H9 (cell line): ENCODE measurements around the gene RRAS. TPM values are rescaled to one million over a fixed set of nuclear protein-coding genes. Genes with fewer than 3 reads are reported as not detected.

ENCODE experiments used
- DNase-seq: peaks from one replicate; pipeline ENCODE4 v3.0.0-alpha.2; 2017
- H2AFZ ChIP-seq: one replicate; pipeline ENCODE4 v1.6.1; 2013; ENCODE audit warnings: mild to moderate bottlenecking, low read length, control low read depth, moderate library complexity
- H2AK5ac ChIP-seq: 2 replicates; pipeline ENCODE4 v1.6.1; 2013; ENCODE audit warnings: low read length, control low read depth, mixed read lengths; ENCODE audit not compliant: insufficient read length
- H2BK120ac ChIP-seq: one replicate; pipeline ENCODE4 v1.6.1; 2013; ENCODE audit warnings: low read depth, mild to moderate bottlenecking, low read length, control low read depth, inconsistent platforms; ENCODE audit not compliant: poor library complexity, severe bottlenecking
- H2BK12ac ChIP-seq: 2 replicates; pipeline ENCODE4 v1.6.1; 2013; ENCODE audit warnings: low read length, control low read depth, mixed read lengths, low read depth; ENCODE audit not compliant: insufficient read length
- H2BK15ac ChIP-seq: 2 replicates; pipeline ENCODE4 v1.6.1; 2013; ENCODE audit warnings: low read depth, low read length, control low read depth
- H2BK20ac ChIP-seq: one replicate; pipeline ENCODE4 v1.6.1; 2013; ENCODE audit warnings: low read depth, mild to moderate bottlenecking, low read length, control low read depth, inconsistent platforms; ENCODE audit not compliant: poor library complexity, severe bottlenecking
- H2BK5ac ChIP-seq: 2 replicates; pipeline ENCODE4 v1.6.1; 2013; ENCODE audit warnings: low read length, control low read depth, mixed read lengths; ENCODE audit not compliant: insufficient read length
- H3K14ac ChIP-seq: 2 replicates; pipeline ENCODE4 v1.6.1; 2013; ENCODE audit warnings: low read length, control low read depth; ENCODE audit not compliant: insufficient read depth
- H3K18ac ChIP-seq: 2 replicates; pipeline ENCODE4 v1.6.1; 2013; ENCODE audit warnings: low read depth, mild to moderate bottlenecking, mixed read lengths, low read length, control low read depth; ENCODE audit not compliant: insufficient read length
- H3K23ac ChIP-seq: 2 replicates; pipeline ENCODE4 v1.6.1; 2013; ENCODE audit warnings: low read length, control low read depth, mixed read lengths, low read depth; ENCODE audit not compliant: insufficient read length
- H3K23me2 ChIP-seq: 2 replicates; pipeline ENCODE4 v1.6.1; 2013; ENCODE audit warnings: low read depth, mild to moderate bottlenecking, mixed read lengths, low read length, control low read depth; ENCODE audit not compliant: insufficient read length, poor library complexity, severe bottlenecking
- H3K27ac ChIP-seq: 2 replicates; pipeline ENCODE4 v1.5.1; 2013; ENCODE audit warnings: low read length, control low read depth, mixed read lengths, low read depth; ENCODE audit not compliant: insufficient read length
- H3K27me3 ChIP-seq: 2 replicates; pipeline ENCODE4 v1.6.1; 2013; ENCODE audit warnings: low read length, control low read depth, inconsistent platforms; ENCODE audit not compliant: insufficient read depth
- H3K4ac ChIP-seq: 2 replicates; pipeline ENCODE4 v1.6.1; 2013; ENCODE audit warnings: low read depth, mild to moderate bottlenecking, control low read depth, inconsistent platforms, low read length, moderate library complexity
- H3K4me1 ChIP-seq: 2 replicates; pipeline ENCODE4 v1.6.1; 2013; ENCODE audit warnings: low read length, control low read depth, inconsistent platforms; ENCODE audit not compliant: insufficient read depth
- H3K4me2 ChIP-seq: 2 replicates; pipeline ENCODE4 v1.6.1; 2013; ENCODE audit warnings: low read length, control low read depth, mixed read lengths; ENCODE audit not compliant: insufficient read length, insufficient read depth
- H3K56ac ChIP-seq: 2 replicates; pipeline ENCODE4 v1.6.1; 2013; ENCODE audit warnings: low read depth, mild to moderate bottlenecking, mixed read lengths, low read length, control low read depth; ENCODE audit not compliant: insufficient read length
- H3K79me1 ChIP-seq: 2 replicates; pipeline ENCODE4 v1.6.1; 2013; ENCODE audit warnings: low read depth, mild to moderate bottlenecking, moderate library complexity, low read length, control low read depth, inconsistent platforms; ENCODE audit not compliant: insufficient read depth, poor library complexity, severe bottlenecking
- H3K79me2 ChIP-seq: 2 replicates; pipeline ENCODE4 v1.6.1; 2013; ENCODE audit warnings: low read length, control low read depth, inconsistent platforms; ENCODE audit not compliant: insufficient read depth
- H3K9ac ChIP-seq: 2 replicates; pipeline ENCODE4 v1.6.1; 2013; ENCODE audit warnings: low read length, control low read depth, mixed read lengths; ENCODE audit not compliant: insufficient read length; ENCODE audit errors: extremely low read depth
- H3K9me3 ChIP-seq: one replicate; pipeline ENCODE4 v1.6.1; 2013; ENCODE audit warnings: low read depth, low read length, inconsistent platforms; ENCODE audit not compliant: control insufficient read depth
- H3T11ph ChIP-seq: one replicate; pipeline ENCODE4 v1.6.1; 2013; ENCODE audit warnings: mild to moderate bottlenecking, low read length, control low read depth, inconsistent platforms
- H4K20me1 ChIP-seq: one replicate; pipeline ENCODE4 v1.6.1; 2013; ENCODE audit not compliant: control insufficient read depth, insufficient read length, insufficient read depth
- H4K5ac ChIP-seq: 2 replicates; pipeline ENCODE4 v1.6.1; 2013; ENCODE audit warnings: low read depth, mild to moderate bottlenecking, mixed read lengths, low read length, control low read depth; ENCODE audit not compliant: insufficient read length
- H4K8ac ChIP-seq: replicated peaks from 2 replicates; pipeline ENCODE4 v1.6.1; 2013; ENCODE audit warnings: low read length, control low read depth, mixed read lengths, low read depth; ENCODE audit not compliant: insufficient read length
- H4K91ac ChIP-seq: 2 replicates; pipeline ENCODE4 v1.6.1; 2013; ENCODE audit warnings: low read depth, mild to moderate bottlenecking, moderate library complexity, mixed read lengths, low read length, control low read depth; ENCODE audit not compliant: insufficient read length
- H3K27ac Mint-ChIP-seq, 3 experiments: 2 replicates in 2 of 3; 3 replicates in 1 of 3; pipeline ENCODE4 v1.8.0; 2020 to 2021; ENCODE audit warnings: mixed read lengths in 3 of 3, mild to moderate bottlenecking in 1 of 3, moderate library complexity in 1 of 3
- H3K27me3 Mint-ChIP-seq: 2 replicates; pipeline ENCODE4 v1.8.0; 2021; ENCODE audit warnings: low read depth, mild to moderate bottlenecking, moderate library complexity, mixed read lengths
- H3K36me3 Mint-ChIP-seq, 3 experiments: 2 replicates in 2 of 3; 3 replicates in 1 of 3; pipeline ENCODE4 v1.8.0; 2020 to 2021; ENCODE audit warnings: low read depth in 3 of 3, mixed read lengths in 3 of 3; ENCODE audit not compliant: insufficient read depth in 1 of 3
- H3K4me1 Mint-ChIP-seq, 2 experiments: 2 replicates each; pipeline ENCODE4 v1.8.0; 2020; ENCODE audit warnings: mixed read lengths in 2 of 2
- H3K4me3 Mint-ChIP-seq, 2 experiments: 2 replicates in 1 of 2; 3 replicates in 1 of 2; pipeline ENCODE4 v1.8.0; 2020 to 2021; ENCODE audit warnings: mild to moderate bottlenecking in 2 of 2, mixed read lengths in 2 of 2, moderate library complexity in 1 of 2
- H3K9me3 Mint-ChIP-seq, 2 experiments: 2 replicates in 1 of 2; 3 replicates in 1 of 2; pipeline ENCODE4 v1.8.0; 2020; ENCODE audit warnings: mild to moderate bottlenecking in 2 of 2, mixed read lengths in 2 of 2, moderate library complexity in 1 of 2
- CTCF ChIP-seq: fragments of 200-600 bp; sonication (generic); conservative IDR thresholded peaks from 3 replicates; pipeline ENCODE4 v1.8.0; 2021; ENCODE audit warnings: antibody characterized with exemption, mild to moderate bottlenecking
- WGBS: extraction: QIAGEN DNeasy Blood & Tissue Kit; methylation state at CpG from one replicate; pipeline ENCODE4 v1.1.7; 2013; ENCODE audit warnings: missing lambda C conversion rate, low lambda C conversion rate, mixed read lengths; ENCODE audit not compliant: insufficient read length; ENCODE audit errors: extremely low coverage; 5-methylcytosine and 5-hydroxymethylcytosine counted together
- total RNA-seq: library from RNA; stranded (reverse); gene quantifications from 2 replicates; pipeline ENCODE4 v1.2.1, GENCODE V29; 2021

Gene RRAS
- total RNA-seq, 1 experiment from 2014 or later, result 9.9 TPM

GRCh38 chr19:49658139-49658517 lies 18.2 kb upstream of the RRAS start:
- H3K79me1 ChIP-seq, result no peaks in the 10 kb centered on the region
- no peaks in the 10 kb centered on the region for H3K27me3 Mint-ChIP-seq
- no peak overlapping the region for H3K14ac ChIP-seq
- H2AK5ac ChIP-seq, result no peak overlapping the region
- H2BK120ac ChIP-seq, result no peak overlapping the region
- no peak overlapping the region for H3K4me2 ChIP-seq
- H3K9ac ChIP-seq, result no peak overlapping the region
- no peak overlapping the region for H4K5ac ChIP-seq
- no peak overlapping the region for H4K8ac ChIP-seq
- H3K23me2 ChIP-seq, result no peaks in the 10 kb centered on the region
- H3T11ph ChIP-seq, result no peak overlapping the region
- no CpG with 5 or more reads among the region's 15 CpGs for WGBS
- no peak overlapping the region for H2BK20ac ChIP-seq
- H2AFZ ChIP-seq, result no peak overlapping the region
- H3K27ac Mint-ChIP-seq, result peak overlapping the region in 1 of 3 experiments; percentile 92; a peak in 1 of 7 replicates
- no peak overlapping the region for H2BK5ac ChIP-seq
- H3K56ac ChIP-seq, result no peak overlapping the region
- no peaks in the 10 kb centered on the region for H4K20me1 ChIP-seq
- no peak overlapping the region for H3K4ac ChIP-seq
- no peak overlapping the region for H3K4me3 Mint-ChIP-seq
- no peak overlapping the region for H3K18ac ChIP-seq
- no peak for TF ChIP-seq CTCF
- peaks cover 19 to 27% of the 10 kb centered on the region in 2 experiments for H3K4me1 Mint-ChIP-seq
- H3K27me3 ChIP-seq, result no peaks in the 10 kb centered on the region
- no peaks in the 10 kb centered on the region for H3K79me2 ChIP-seq
- H3K9me3 ChIP-seq, result no peaks in the 10 kb centered on the region
- H3K23ac ChIP-seq, result no peak overlapping the region
- DNase-seq, result no peak
- H2BK12ac ChIP-seq, result no peak overlapping the region
- no peak overlapping the region for H2BK15ac ChIP-seq
- H3K27ac ChIP-seq, result no peak overlapping the region
- peaks cover 7% of the 10 kb centered on the region in 2 experiments; a peak in 4 of 5 replicates for H3K9me3 Mint-ChIP-seq
- H3K4me1 ChIP-seq, result no peaks in the 10 kb centered on the region
- peaks cover 54 to 92% (median 90%) of the 10 kb centered on the region in 3 experiments for H3K36me3 Mint-ChIP-seq
- no peak overlapping the region for H4K91ac ChIP-seq
